22Rv1 (cell line): ENCODE data around the gene MBIP.

ENCODE experiments used
- ZFX ChIP-seq: fragments of 450-650 bp; IDR thresholded peaks from 2 replicates; pipeline ENCODE4 v1.6.1; 2017; ENCODE audit warnings: antibody characterized with exemption, borderline replicate concordance
- TF ChIP-seq, protein P1 (sequence below): fragments of 450-650 bp; IDR thresholded peaks from 2 replicates; pipeline ENCODE4 v1.5.1; 2017; ENCODE audit warnings: mild to moderate bottlenecking

DNA sequence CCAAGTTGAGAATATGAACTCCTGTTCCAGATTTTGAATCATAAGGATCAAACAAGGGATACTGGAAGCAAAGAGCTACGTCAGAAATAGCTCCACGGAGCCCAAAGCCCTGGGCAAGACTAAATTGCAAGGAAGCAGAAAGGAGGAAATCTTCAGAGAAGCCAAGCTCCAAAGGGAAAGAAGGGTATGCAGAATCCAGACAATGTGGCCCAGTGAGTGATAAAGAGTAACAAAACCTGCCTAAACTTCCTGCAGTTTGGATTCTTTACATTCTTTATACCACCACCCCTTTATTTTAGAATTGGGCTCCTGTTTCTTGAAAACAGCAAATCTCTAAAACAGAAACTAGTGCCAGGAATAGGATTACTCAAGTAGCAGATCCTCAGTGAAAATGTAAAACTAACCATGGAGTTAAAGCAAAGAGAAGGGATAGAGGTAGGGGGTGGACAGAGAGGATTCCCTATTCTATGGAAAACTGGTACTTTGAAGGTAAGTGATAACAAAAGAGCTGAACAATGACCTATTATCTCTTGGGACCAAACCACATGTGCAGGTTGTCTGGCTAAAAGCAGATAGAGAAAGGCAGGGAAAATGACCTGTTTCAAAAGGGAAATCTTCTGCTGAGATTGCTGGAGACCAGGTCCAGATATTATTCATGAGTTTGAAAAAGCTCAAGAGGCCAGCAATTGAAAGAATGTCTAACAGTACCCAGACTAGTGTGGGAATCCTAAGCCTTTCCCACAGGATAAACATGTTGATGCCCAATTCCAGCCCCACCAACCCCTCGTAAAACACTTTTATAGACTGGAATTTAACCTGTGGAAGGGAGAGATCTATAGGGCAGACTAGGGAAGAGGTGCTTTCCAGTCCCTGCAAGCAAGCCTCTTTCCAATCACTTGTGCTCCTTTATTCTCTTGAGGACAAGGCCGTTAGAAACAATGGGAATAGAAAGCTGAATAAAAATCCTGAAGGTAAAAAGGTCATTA, 24.5 kb downstream of the MBIP start:
- TF ChIP-seq, protein P1, sequence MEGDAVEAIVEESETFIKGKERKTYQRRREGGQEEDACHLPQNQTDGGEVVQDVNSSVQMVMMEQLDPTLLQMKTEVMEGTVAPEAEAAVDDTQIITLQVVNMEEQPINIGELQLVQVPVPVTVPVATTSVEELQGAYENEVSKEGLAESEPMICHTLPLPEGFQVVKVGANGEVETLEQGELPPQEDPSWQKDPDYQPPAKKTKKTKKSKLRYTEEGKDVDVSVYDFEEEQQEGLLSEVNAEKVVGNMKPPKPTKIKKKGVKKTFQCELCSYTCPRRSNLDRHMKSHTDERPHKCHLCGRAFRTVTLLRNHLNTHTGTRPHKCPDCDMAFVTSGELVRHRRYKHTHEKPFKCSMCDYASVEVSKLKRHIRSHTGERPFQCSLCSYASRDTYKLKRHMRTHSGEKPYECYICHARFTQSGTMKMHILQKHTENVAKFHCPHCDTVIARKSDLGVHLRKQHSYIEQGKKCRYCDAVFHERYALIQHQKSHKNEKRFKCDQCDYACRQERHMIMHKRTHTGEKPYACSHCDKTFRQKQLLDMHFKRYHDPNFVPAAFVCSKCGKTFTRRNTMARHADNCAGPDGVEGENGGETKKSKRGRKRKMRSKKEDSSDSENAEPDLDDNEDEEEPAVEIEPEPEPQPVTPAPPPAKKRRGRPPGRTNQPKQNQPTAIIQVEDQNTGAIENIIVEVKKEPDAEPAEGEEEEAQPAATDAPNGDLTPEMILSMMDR: no peak
- TF ChIP-seq ZFX: no peak
